ENCODE measurements around the gene FAHD1.

- TF ChIP-seq POLR2A (IDR thresholded peaks at IDR 0.05; ENCODE audit: low read length) (no peak), GATA1 (IDR thresholded peaks at IDR 0.05; ENCODE audit: low read depth, low read length) (no peak)
Measured at GRCh38 chr16:1830213-1830612, 3.2 kb downstream of the FAHD1 start.
